ENCODE data around the gene LRMDA.
"Not testable (repeated sequence)": the region's sequence is repeated elsewhere in the genome, so short reads cannot be mapped to it uniquely, and the experiment has no call there.

The LRMDA gene

GRCh38 chr10:75763652-75764051 is 332.2 kb downstream of the LRMDA start:
- H3K27me3 Mint-ChIP-seq (ENCODE audit: low read depth, poor library complexity) = no peaks in the 10 kb centered on the region
- H3K27ac Mint-ChIP-seq = no peak overlapping the region
- no peak overlapping the region for H3K4me3 Mint-ChIP-seq
- no peaks in the 10 kb centered on the region for H3K9me3 Mint-ChIP-seq
- H3K4me1 Mint-ChIP-seq = peaks cover 58% of the 10 kb centered on the region
- DNase-seq = no peak
- TF ChIP-seq, protein P1, sequence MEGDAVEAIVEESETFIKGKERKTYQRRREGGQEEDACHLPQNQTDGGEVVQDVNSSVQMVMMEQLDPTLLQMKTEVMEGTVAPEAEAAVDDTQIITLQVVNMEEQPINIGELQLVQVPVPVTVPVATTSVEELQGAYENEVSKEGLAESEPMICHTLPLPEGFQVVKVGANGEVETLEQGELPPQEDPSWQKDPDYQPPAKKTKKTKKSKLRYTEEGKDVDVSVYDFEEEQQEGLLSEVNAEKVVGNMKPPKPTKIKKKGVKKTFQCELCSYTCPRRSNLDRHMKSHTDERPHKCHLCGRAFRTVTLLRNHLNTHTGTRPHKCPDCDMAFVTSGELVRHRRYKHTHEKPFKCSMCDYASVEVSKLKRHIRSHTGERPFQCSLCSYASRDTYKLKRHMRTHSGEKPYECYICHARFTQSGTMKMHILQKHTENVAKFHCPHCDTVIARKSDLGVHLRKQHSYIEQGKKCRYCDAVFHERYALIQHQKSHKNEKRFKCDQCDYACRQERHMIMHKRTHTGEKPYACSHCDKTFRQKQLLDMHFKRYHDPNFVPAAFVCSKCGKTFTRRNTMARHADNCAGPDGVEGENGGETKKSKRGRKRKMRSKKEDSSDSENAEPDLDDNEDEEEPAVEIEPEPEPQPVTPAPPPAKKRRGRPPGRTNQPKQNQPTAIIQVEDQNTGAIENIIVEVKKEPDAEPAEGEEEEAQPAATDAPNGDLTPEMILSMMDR (IDR thresholded peaks at IDR 0.05) = no peak
- no peaks in the 10 kb centered on the region for H3K36me3 Mint-ChIP-seq (ENCODE audit: low read depth)

DNA sequence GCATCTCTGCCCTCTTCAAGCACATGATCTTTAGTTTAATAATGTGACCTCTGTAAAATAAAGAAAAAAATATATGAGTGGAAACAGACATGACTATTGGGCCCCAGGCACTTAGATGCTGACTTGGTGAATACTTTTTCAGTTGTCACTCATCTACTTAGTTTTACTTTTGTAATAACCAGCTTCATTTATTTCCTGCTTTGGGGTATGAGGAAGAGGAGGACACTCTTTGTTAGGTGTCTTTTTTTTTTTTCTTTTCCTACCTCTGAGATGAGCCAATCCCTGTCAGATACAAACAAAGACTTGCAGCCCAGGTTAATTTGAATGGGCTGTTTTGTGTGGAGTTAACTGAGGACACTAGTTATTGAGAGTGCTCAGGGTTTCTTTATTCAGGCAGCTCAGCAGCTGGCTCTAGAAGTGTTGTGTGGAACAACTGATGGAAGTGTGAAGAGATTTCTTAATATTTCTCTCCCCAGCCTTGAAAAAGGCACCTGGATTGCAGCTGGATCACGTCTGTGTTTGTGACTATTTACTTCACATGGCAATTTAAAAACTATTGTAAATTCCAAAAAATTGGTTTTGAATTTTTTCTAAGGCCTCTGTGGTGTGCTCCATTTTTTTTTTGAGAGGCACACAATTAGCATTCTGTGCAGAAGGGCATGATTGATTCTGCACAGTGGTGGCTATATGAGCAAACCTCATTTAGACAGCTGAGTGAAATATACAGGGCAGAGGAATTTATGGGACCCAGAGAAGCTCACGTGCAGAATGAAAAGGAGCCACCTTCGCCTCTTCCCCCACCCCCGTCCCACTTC is 333.8 kb downstream of the LRMDA start:
- no peaks in the 10 kb centered on the region for H3K9me3 Mint-ChIP-seq
- H3K4me1 Mint-ChIP-seq = peaks cover 52% of the 10 kb centered on the region
- H3K27me3 Mint-ChIP-seq (ENCODE audit: low read depth, poor library complexity) = no peaks in the 10 kb centered on the region
- H3K36me3 Mint-ChIP-seq (ENCODE audit: low read depth) = no peaks in the 10 kb centered on the region
- TF ChIP-seq, protein P1 (IDR thresholded peaks at IDR 0.05) = no peak
- H3K27ac Mint-ChIP-seq = no peak overlapping the region
- DNase-seq = no peak
- H3K4me3 Mint-ChIP-seq = no peak overlapping the region

DNA sequence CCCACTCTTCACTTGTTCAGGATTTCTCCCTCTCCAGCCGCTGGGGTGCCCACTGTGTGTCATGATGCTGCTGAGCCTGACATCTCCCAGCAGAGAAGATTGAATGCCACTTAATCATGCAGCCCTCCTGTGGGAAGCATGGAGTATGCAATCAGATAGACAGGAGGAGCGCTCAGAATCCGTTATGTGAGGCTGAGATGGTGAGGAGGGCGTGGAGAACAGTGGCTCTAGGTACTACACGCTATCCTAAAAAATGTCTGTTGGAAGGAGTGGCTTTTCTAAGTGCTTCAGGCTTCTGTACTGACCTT is 334.3 kb downstream of the LRMDA start:
- Mint-ChIP-seq H3K27me3 (ENCODE audit: low read depth, poor library complexity) (no peaks in the 10 kb centered on the region), H3K4me3 (no peak overlapping the region), H3K9me3 (no peaks in the 10 kb centered on the region), H3K4me1 (peaks cover 51% of the 10 kb centered on the region), H3K36me3 (ENCODE audit: low read depth) (no peaks in the 10 kb centered on the region), H3K27ac (no peak overlapping the region)
- TF ChIP-seq, protein P1 (IDR thresholded peaks at IDR 0.05) = no peak
- peak; percentile 13 for DNase-seq

- TF ChIP-seq, protein P1 (IDR thresholded peaks at IDR 0.05) = no peak
- Mint-ChIP-seq H3K4me3 (no peak overlapping the region), H3K9me3 (no peaks in the 10 kb centered on the region), H3K27me3 (ENCODE audit: low read depth, poor library complexity) (no peaks in the 10 kb centered on the region), H3K36me3 (ENCODE audit: low read depth) (no peaks in the 10 kb centered on the region), H3K4me1 (peaks cover 51% of the 10 kb centered on the region), H3K27ac (no peak overlapping the region)
- no peak for DNase-seq
Observed at GRCh38 chr10:75766106-75766505, 334.7 kb downstream of the LRMDA start.

DNA sequence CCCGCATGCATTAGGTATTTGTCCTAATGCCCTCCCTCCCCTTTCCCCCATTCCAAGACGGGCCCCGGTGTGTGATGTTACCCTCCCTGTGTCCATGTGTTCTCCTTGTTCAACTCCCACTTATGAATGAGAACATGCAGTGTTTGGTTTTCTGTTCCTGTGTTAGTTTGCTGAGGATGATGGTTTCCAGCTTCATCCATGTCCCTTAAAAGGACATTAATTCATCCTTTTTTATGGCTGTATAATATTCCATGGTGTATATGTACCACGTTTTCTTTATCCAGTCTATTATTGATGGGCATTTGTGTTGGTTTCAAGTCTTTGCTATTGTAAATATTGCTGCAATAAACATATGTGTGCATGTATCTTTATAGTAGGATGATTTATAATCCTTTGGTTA is 335.3 kb downstream of the LRMDA start:
- not testable (repeated sequence) for H3K9me3 Mint-ChIP-seq; H3K27me3 Mint-ChIP-seq (ENCODE audit: low read depth, poor library complexity); H3K4me3 Mint-ChIP-seq; H3K36me3 Mint-ChIP-seq (ENCODE audit: low read depth); H3K27ac Mint-ChIP-seq; DNase-seq
- H3K4me1 Mint-ChIP-seq = peaks cover 51% of the 10 kb centered on the region

DNA sequence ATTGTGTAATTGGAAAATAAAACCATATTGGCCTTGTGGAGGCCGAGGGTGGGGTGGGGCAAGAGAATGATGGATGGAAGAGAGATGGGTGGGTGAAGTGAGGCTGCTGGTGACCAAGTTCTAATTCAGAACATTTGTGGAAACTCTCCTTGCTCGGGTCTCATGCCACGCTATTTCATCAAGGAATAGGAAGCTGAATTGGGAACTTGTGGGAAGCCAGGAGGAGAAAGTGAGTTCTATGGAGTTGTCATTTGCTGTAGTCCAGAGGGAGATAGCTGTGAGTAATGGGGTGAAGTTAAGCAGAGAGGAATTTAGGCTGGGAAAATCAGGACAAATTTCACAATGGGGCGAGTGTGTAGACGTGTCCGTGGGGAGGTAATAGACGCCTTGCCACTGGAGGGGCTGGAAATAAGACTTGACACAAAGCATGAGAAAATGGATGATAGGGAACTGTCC is 339.2 kb downstream of the LRMDA start:
- H3K27ac Mint-ChIP-seq = no peak overlapping the region
- no peaks in the 10 kb centered on the region for H3K9me3 Mint-ChIP-seq
- H3K4me1 Mint-ChIP-seq = peaks cover 39% of the 10 kb centered on the region
- no peak overlapping the region for H3K4me3 Mint-ChIP-seq
- H3K36me3 Mint-ChIP-seq (ENCODE audit: low read depth) = no peaks in the 10 kb centered on the region
- TF ChIP-seq, protein P1 (IDR thresholded peaks at IDR 0.05) = no peak
- no peaks in the 10 kb centered on the region for H3K27me3 Mint-ChIP-seq (ENCODE audit: low read depth, poor library complexity)
- DNase-seq = no peak

All from nephron progenitor cell (in vitro differentiated cells).